HepG2 (cell line): ENCODE measurements around the gene SYNGR2. TPM values are rescaled to one million over a fixed set of nuclear protein-coding genes. Genes with fewer than 3 reads are reported as not detected.

Experiments
- ATAC-seq: fragments of 200-7000 bp; cut with Tn5 transposase; 3 replicates; pipeline ENCODE4 v1.9.1; 2020; ENCODE audit warnings: mild to moderate bottlenecking, moderate library complexity
- BruUV-seq: library from RNA; stranded (reverse); fragments of 400-500 nt; replicated peaks from 2 replicates; lab custom pipeline; 2021; lab: Mats Ljungman, UMichigan
- CTCF ChIA-PET: fragments of 300-600 bp; formaldehyde crosslinking; extraction: SDS; loops from one replicate; lab custom pipeline; 2021; ENCODE audit warnings: low total read pairs, inconsistent platforms, low intra/inter-chr PET ratio; lab: Yijun Ruan, JAX
- POLR2A ChIA-PET: fragments of 350-600 bp; sonication (Branson Sonifier 250); formaldehyde crosslinking; loops from one replicate; lab custom pipeline; 2020; ENCODE audit warnings: antibody characterized with exemption, inconsistent platforms; lab: Yijun Ruan, JAX
- DNase-seq: peaks from one replicate; pipeline ENCODE4 v3.0.0-alpha.2; 2015; ENCODE audit warnings: low spot score
- FAIRE-seq: peaks from 3 replicates; lab custom pipeline; 2011; peaks lifted over from hg19 to GRCh38; lab: Jason Lieb, UNC
- H2AFZ ChIP-seq: one replicate; pipeline ENCODE4 v1.6.1; 2011; ENCODE audit warnings: low read length, inconsistent platforms
- H3K27ac ChIP-seq: fragments of 300-600 bp; 3 replicates; pipeline ENCODE4 v1.8.0; 2011; ENCODE audit warnings: mixed run types, mild to moderate bottlenecking, mixed read lengths, low read length, inconsistent platforms; ENCODE audit not compliant: insufficient read depth; ENCODE audit errors: extremely low read length
- H3K27me3 ChIP-seq, 2 experiments: fragments of 200-600 bp in 1 of 2; 2 replicates in 1 of 2; 3 replicates in 1 of 2; pipeline versions ENCODE4 v1.6.0 to v1.8.0; 2011; ENCODE audit warnings: low read length in 2 of 2, mild to moderate bottlenecking in 2 of 2, moderate library complexity in 2 of 2, inconsistent platforms in 1 of 2; ENCODE audit not compliant: insufficient read depth in 2 of 2, control insufficient read depth in 1 of 2
- H3K36me3 ChIP-seq, 2 experiments: fragments of 200-600 bp in 1 of 2; replicated peaks in 1 of 2; 2 replicates in 1 of 2; 3 replicates in 1 of 2; pipeline versions ENCODE4 v1.5.1 to v1.8.0; 2011; ENCODE audit warnings: low read length in 2 of 2, inconsistent platforms in 1 of 2; ENCODE audit not compliant: insufficient read depth in 2 of 2, control insufficient read depth in 1 of 2
- H3K4me1 ChIP-seq: 2 replicates; pipeline ENCODE4 v1.5.1; 2012; ENCODE audit warnings: low read length, inconsistent platforms; ENCODE audit not compliant: insufficient read depth
- H3K4me2 ChIP-seq: 2 replicates; pipeline ENCODE4 v1.6.0; 2011; ENCODE audit warnings: low read depth, low read length, inconsistent platforms
- H3K4me3 ChIP-seq, 3 experiments: fragments of 200-600 bp in 1 of 3; sonication (generic), shearing (Covaris generic) in 1 of 3; replicated peaks in 1 of 3; 2 replicates each; pipeline ENCODE4 v1.5.1; 2011 to 2016; ENCODE audit warnings: low read length in 3 of 3, inconsistent platforms in 2 of 3, low read depth in 2 of 3, mild to moderate bottlenecking in 2 of 3, control low read depth in 1 of 3, mixed read lengths in 1 of 3; ENCODE audit not compliant: insufficient read depth in 1 of 3
- H3K79me2 ChIP-seq: one replicate; pipeline ENCODE4 v1.6.1; 2011; ENCODE audit warnings: low read length, inconsistent platforms; ENCODE audit not compliant: insufficient read depth
- H3K9ac ChIP-seq: 2 replicates; pipeline ENCODE4 v1.6.0; 2011; ENCODE audit warnings: mild to moderate bottlenecking, low read depth, low read length, inconsistent platforms; ENCODE audit not compliant: insufficient read depth
- H3K9me3 ChIP-seq: 2 replicates; pipeline ENCODE4 v1.5.1; 2012; ENCODE audit warnings: mild to moderate bottlenecking, low read length
- H4K20me1 ChIP-seq: 2 replicates; pipeline ENCODE4 v1.6.0; 2011; ENCODE audit warnings: inconsistent platforms, mild to moderate bottlenecking, low read length, moderate library complexity; ENCODE audit not compliant: insufficient read depth
- ATM ChIP-seq: fragments of 450-650 bp; IDR thresholded peaks from 2 replicates; pipeline ENCODE4 v1.7.1; 2017; ENCODE audit warnings: mild to moderate bottlenecking, borderline replicate concordance
- ATRX ChIP-seq: sonication (generic); formaldehyde crosslinking; IDR thresholded peaks from 2 replicates; pipeline ENCODE4 v1.4.0; 2020; ENCODE audit warnings: missing genetic modification reagents, borderline replicate concordance
- EHMT2 ChIP-seq: fragments of 200-600 bp; sonication (generic); IDR thresholded peaks from 2 replicates; pipeline ENCODE4 v1.7.0; 2017; ENCODE audit warnings: antibody characterized with exemption, low read depth, low read length, borderline replicate concordance
- FOXJ3 ChIP-seq: sonication (generic); formaldehyde crosslinking; IDR thresholded peaks from 2 replicates; pipeline ENCODE4 v1.4.0; 2020; ENCODE audit warnings: missing genetic modification reagents, mild to moderate bottlenecking, borderline replicate concordance
- MYNN ChIP-seq: sonication (generic); formaldehyde crosslinking; IDR thresholded peaks from 2 replicates; pipeline ENCODE4 v1.4.0; 2020; ENCODE audit warnings: mild to moderate bottlenecking, low read depth, missing genetic modification reagents
- NR1H2 ChIP-seq: sonication (generic); formaldehyde crosslinking; IDR thresholded peaks from 2 replicates; pipeline ENCODE4 v1.8.1; 2022; ENCODE audit warnings: low read depth, missing genetic modification reagents, borderline replicate concordance
- RARG ChIP-seq: sonication (generic); formaldehyde crosslinking; IDR thresholded peaks from 2 replicates; pipeline ENCODE4 v1.4.0; 2020; ENCODE audit warnings: low read depth, mild to moderate bottlenecking, missing genetic modification reagents
- SIN3A ChIP-seq: IDR thresholded peaks from 2 replicates; pipeline ENCODE4 v1.6.1; 2011; ENCODE audit warnings: low read depth, mild to moderate bottlenecking, control low read depth, low read length, borderline replicate concordance
- SYNCRIP ChIP-seq: fragments of 200-400 bp; formaldehyde crosslinking; IDR thresholded peaks from 2 replicates; pipeline ENCODE4 v1.6.1; 2018; ENCODE audit warnings: mild to moderate bottlenecking, low read depth, low read length; ENCODE audit not compliant: insufficient read depth
- TAF15 ChIP-seq: fragments of 200-400 bp; formaldehyde crosslinking; IDR thresholded peaks from one replicate; pipeline ENCODE4 v1.6.1; 2018; ENCODE audit warnings: mild to moderate bottlenecking, low read depth, low read length; ENCODE audit not compliant: poor library complexity, severe bottlenecking
- TBX3 ChIP-seq: fragments of 450-650 bp; IDR thresholded peaks from 2 replicates; pipeline ENCODE4 v1.6.1; 2017; ENCODE audit warnings: antibody characterized with exemption, mild to moderate bottlenecking, inconsistent platforms, borderline replicate concordance
- TCF7L2 ChIP-seq: IDR thresholded peaks from 2 replicates; pipeline ENCODE4 v1.6.1; 2011; ENCODE audit warnings: mild to moderate bottlenecking, low read depth, low read length, moderate library complexity
- ZEB1 ChIP-seq: IDR thresholded peaks from 2 replicates; pipeline ENCODE4 v1.6.1; 2012; ENCODE audit warnings: mild to moderate bottlenecking, low read depth, inconsistent platforms; ENCODE audit not compliant: insufficient replicate concordance
- ZNF672 ChIP-seq: sonication (generic); formaldehyde crosslinking; IDR thresholded peaks from 2 replicates; pipeline ENCODE4 v1.8.1; 2022; ENCODE audit warnings: missing genetic modification reagents
- ZNF674 ChIP-seq: sonication (generic); formaldehyde crosslinking; IDR thresholded peaks from 2 replicates; pipeline ENCODE4 v1.5.0; 2020; ENCODE audit warnings: low read depth, mild to moderate bottlenecking, missing genetic modification reagents
- ZNF7 ChIP-seq: IDR thresholded peaks from 2 replicates; pipeline ENCODE4 v1.6.1; 2016; ENCODE audit warnings: missing biosample characterization, missing genetic modification reagents
- WGBS: methylation state at CpG from one replicate; pipeline ENCODE4 v1.1.6; 2017; ENCODE audit warnings: low lambda C conversion rate; 5-methylcytosine and 5-hydroxymethylcytosine counted together
- in situ Hi-C: cut with HindIII; loops from 2 replicates; pipeline ENCODE4 v1.10.0; 2017; ENCODE audit warnings: low pct_unique_long_range_greater_than_20kb; ENCODE audit not compliant: extremely low pct_ligation_motif_present
- intact Hi-C: fragments of 100-400 bp; cut with micrococcal nuclease; formaldehyde crosslinking; loops from one replicate; pipeline ENCODE4 v1.10.0; 2022; ENCODE audit not compliant: unreplicated experiment
- polyA plus RNA-seq, 8 experiments: library from polyadenylated mRNA; depleted of rRNA in 3 of 8; stranded (reverse) in 7 of 8; unstranded in 1 of 8; fragments of >200 nt; fragmentation: Illumina TruSeq in 4 of 8; extraction: Trizol in 4 of 8; gene quantifications; 2 replicates each; pipeline versions ENCODE4 v1.2.1 to v1.2.3, GENCODE V29; 2011 to 2016; ENCODE audit warnings: low read depth in 4 of 8, missing spikeins in 1 of 8, mixed read lengths in 1 of 8; ENCODE audit not compliant: insufficient read depth in 1 of 8
- total RNA-seq, 5 experiments: library from RNA; depleted of rRNA; stranded (reverse); fragments of >200 nt; fragmentation: Illumina TruSeq; extraction: Trizol; gene quantifications; 2 replicates each; pipeline ENCODE4 v1.2.3, GENCODE V29; 2016; ENCODE audit warnings: low read depth in 1 of 5

Gene SYNGR2
- total and polyA plus RNA-seq, 2 of the 13 experiments (the other 11 are each of a cell fraction or from before 2014, with no cell fraction given), result 46.7 to 170 TPM

- no peak for DNase-seq
- CTCF ChIA-PET, result no interaction called here
- peaks cover 65% of the 10 kb centered on the region for H3K4me1 ChIP-seq
- peaks cover 5% of the 10 kb centered on the region; the same call in 1 of the 2 replicates for H4K20me1 ChIP-seq
- no peak for FAIRE-seq
- peaks cover 8% of the 10 kb centered on the region for H3K79me2 ChIP-seq
- peaks cover 0 to 2% of the 10 kb centered on the region in 2 experiments; a peak in 1 of 5 replicates for H3K27me3 ChIP-seq
- no peak overlapping the region for H3K27ac ChIP-seq
- H3K36me3 ChIP-seq, result peaks cover 1 to 5% of the 10 kb centered on the region in 2 experiments; a peak in 3 of 5 replicates
- no TSS peak for BruUV-seq
- in situ Hi-C loops, result no loop called here
- TF ChIP-seq ZNF7 (CRISPR knock-in tag), result no peak
- no peak for TF ChIP-seq RARG (CRISPR knock-in tag)
- TF ChIP-seq TAF15, result no peak
- TF ChIP-seq TCF7L2, result no peak
- no peak for TF ChIP-seq ATM
- no peak for TF ChIP-seq ATRX (CRISPR knock-in tag)
- no peak for TF ChIP-seq FOXJ3 (CRISPR knock-in tag)
- no peak for TF ChIP-seq ZNF674 (CRISPR knock-in tag)
- TF ChIP-seq SIN3A, result no peak
- TF ChIP-seq MYNN (CRISPR knock-in tag), result no peak
- TF ChIP-seq ZNF672, result 0 out of 2 replicates have a peak, but pooled peaks have one; percentile 36
- TF ChIP-seq ZEB1, result peak; percentile 76
- TF ChIP-seq SYNCRIP, result no peak
- TF ChIP-seq NR1H2, result no peak
- TF ChIP-seq EHMT2, result no peak
- no peak for TF ChIP-seq TBX3
- H3K9me3 ChIP-seq, result no peaks in the 10 kb centered on the region
- POLR2A ChIA-PET, result interaction anchor here (1.1 to 1.4 kb wide), 2 partner anchors 15 to 32 kb away, joined by 3 to 4 read pairs; no protein-coding TSS in a partner anchor
- intact Hi-C loops, result loop anchor here (5.0 kb wide), 1 partner anchor 39 kb away; the partner anchor contains the start of gene TMC6
- H2AFZ ChIP-seq, result no peak overlapping the region
- H3K4me3 ChIP-seq, result peak overlapping the region in 1 of 3 experiments; percentile 5; a peak in 1 of 6 replicates
- H3K4me2 ChIP-seq, result peak overlapping the region; percentile 87
- ATAC-seq, result no peak
- no peak overlapping the region for H3K9ac ChIP-seq
- 28% methylated on average over 5 of the region's 6 CpGs for WGBS
These were observed 2.0 kb upstream of the SYNGR2 start for GRCh38 chr17:78166416-78166815.
